MM.1S (cell line): Measurements from ENCODE around the gene MTHFD1L.

Experiments
- DNase-seq: peaks from one replicate; pipeline ENCODE4 v3.0.0-alpha.2; 2015
- H2AFZ ChIP-seq: fragments of 300-600 bp; sonication (generic); 2 replicates; pipeline ENCODE4 v1.6.0; 2016; ENCODE audit warnings: antibody characterized with exemption, low read length
- H3F3A ChIP-seq: fragments of 300-600 bp; sonication (generic); 2 replicates; pipeline ENCODE4 v1.6.1; 2016; ENCODE audit warnings: mild to moderate bottlenecking, antibody characterized with exemption, low read length, moderate library complexity, mixed read lengths; ENCODE audit not compliant: insufficient read depth
- H3K27ac ChIP-seq: fragments of 300-600 bp; sonication (generic); 2 replicates; pipeline ENCODE4 v1.5.1; 2016; ENCODE audit warnings: mild to moderate bottlenecking, low read length
- H3K27me3 ChIP-seq: fragments of 300-600 bp; sonication (generic); replicated peaks from 2 replicates; pipeline ENCODE4 v1.6.0; 2016; ENCODE audit warnings: low read length; ENCODE audit not compliant: insufficient read depth
- H3K36me3 ChIP-seq: fragments of 300-600 bp; sonication (generic); replicated peaks from 2 replicates; pipeline ENCODE4 v1.6.1; 2016; ENCODE audit warnings: mild to moderate bottlenecking, low read length, mixed read lengths; ENCODE audit not compliant: insufficient read depth
- H3K4me1 ChIP-seq: fragments of 300-600 bp; sonication (generic); 2 replicates; pipeline ENCODE4 v1.6.1; 2016; ENCODE audit warnings: low read length, mixed read lengths
- H3K4me2 ChIP-seq: fragments of 300-600 bp; sonication (generic); 2 replicates; pipeline ENCODE4 v1.6.0; 2016; ENCODE audit warnings: low read depth, low read length
- H3K4me3 ChIP-seq: fragments of 300-600 bp; sonication (generic); 2 replicates; pipeline ENCODE4 v1.5.1; 2016; ENCODE audit warnings: low read length, mixed read lengths
- H3K79me2 ChIP-seq: fragments of 300-600 bp; sonication (generic); 2 replicates; pipeline ENCODE4 v1.6.1; 2016; ENCODE audit warnings: mixed run types, low read length, mixed read lengths
- H3K9ac ChIP-seq: fragments of 300-600 bp; sonication (generic); 2 replicates; pipeline ENCODE4 v1.6.1; 2016; ENCODE audit warnings: low read length, mixed read lengths
- H3K9me2 ChIP-seq: fragments of 300-600 bp; sonication (generic); replicated peaks from 2 replicates; pipeline ENCODE4 v1.6.1; 2016; ENCODE audit warnings: mild to moderate bottlenecking, low read length, mixed read lengths; ENCODE audit not compliant: insufficient read depth
- H3K9me3 ChIP-seq: fragments of 300-600 bp; sonication (generic); replicated peaks from 2 replicates; pipeline ENCODE4 v1.6.1; 2016; ENCODE audit warnings: mild to moderate bottlenecking, low read length, mixed read lengths; ENCODE audit not compliant: insufficient read depth
- H4K20me1 ChIP-seq: fragments of 300-600 bp; sonication (generic); 2 replicates; pipeline ENCODE4 v1.6.1; 2016; ENCODE audit warnings: mild to moderate bottlenecking, low read length, moderate library complexity, mixed read lengths; ENCODE audit not compliant: insufficient read depth
- EZH2 ChIP-seq: fragments of 300-600 bp; sonication (generic); optimal IDR thresholded peaks from 2 replicates; pipeline ENCODE3; 2017; ENCODE audit warnings: low read depth, mild to moderate bottlenecking, antibody characterized with exemption, low read length, mixed read lengths
- EZH2phosphoT487 ChIP-seq: fragments of 300-600 bp; sonication (generic); IDR thresholded peaks from 2 replicates; pipeline ENCODE4 v1.6.1; 2018; ENCODE audit warnings: antibody characterized with exemption, low read length
- TF ChIP-seq, protein P1 (sequence below): fragments of 300-600 bp; sonication (generic); IDR thresholded peaks from 2 replicates; pipeline ENCODE4 v1.5.1; 2016; ENCODE audit warnings: antibody characterized with exemption, low read length, mixed read lengths

MTHFD1L gene

DNA sequence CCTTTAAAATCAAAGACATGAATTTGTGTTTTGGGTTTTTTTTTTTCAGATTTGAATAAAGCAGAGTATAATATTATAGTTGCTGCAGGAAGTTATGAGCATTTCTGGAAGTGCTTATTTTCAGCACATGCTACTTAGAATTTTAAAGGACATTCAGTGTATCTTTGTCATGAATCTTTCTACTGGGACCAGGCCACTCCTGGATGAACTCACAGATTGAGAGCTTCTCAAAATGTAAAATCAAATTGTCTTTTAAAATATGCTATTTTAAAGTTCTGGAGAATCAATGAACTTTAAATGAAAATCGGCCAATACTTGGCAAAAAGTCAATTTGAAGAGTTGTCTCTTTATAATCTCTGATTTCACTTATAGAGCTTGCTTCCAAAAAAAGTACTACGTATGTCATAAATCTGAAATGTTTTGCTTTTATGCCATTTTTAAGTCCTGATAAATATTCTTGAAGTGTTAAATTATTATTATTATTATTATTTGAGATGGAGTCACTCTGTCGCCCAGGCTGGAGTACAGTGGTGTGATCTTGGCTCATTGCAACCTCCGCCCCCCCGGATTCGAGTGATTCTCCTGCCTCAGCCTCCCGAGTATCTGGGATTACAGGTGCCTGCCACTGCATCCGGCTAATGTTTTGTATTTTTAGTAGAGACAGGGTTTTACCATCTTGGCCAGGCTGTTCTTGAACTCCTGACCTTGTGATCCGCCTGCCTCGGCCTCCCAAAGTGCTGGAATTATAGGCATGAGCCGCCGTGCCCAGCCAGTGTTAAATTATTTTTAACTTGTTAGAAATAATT, 198.5 kb downstream of the MTHFD1L start:
- H3K9me2 ChIP-seq, result no peaks in the 10 kb centered on the region
- no peaks in the 10 kb centered on the region for H4K20me1 ChIP-seq
- no peak for DNase-seq
- H3K36me3 ChIP-seq, result no peaks in the 10 kb centered on the region
- no peak overlapping the region for H3K4me2 ChIP-seq
- no peak overlapping the region for H3K27ac ChIP-seq
- H3K79me2 ChIP-seq, result no peaks in the 10 kb centered on the region
- TF ChIP-seq EZH2phosphoT487, result no peak
- TF ChIP-seq, protein P1, sequence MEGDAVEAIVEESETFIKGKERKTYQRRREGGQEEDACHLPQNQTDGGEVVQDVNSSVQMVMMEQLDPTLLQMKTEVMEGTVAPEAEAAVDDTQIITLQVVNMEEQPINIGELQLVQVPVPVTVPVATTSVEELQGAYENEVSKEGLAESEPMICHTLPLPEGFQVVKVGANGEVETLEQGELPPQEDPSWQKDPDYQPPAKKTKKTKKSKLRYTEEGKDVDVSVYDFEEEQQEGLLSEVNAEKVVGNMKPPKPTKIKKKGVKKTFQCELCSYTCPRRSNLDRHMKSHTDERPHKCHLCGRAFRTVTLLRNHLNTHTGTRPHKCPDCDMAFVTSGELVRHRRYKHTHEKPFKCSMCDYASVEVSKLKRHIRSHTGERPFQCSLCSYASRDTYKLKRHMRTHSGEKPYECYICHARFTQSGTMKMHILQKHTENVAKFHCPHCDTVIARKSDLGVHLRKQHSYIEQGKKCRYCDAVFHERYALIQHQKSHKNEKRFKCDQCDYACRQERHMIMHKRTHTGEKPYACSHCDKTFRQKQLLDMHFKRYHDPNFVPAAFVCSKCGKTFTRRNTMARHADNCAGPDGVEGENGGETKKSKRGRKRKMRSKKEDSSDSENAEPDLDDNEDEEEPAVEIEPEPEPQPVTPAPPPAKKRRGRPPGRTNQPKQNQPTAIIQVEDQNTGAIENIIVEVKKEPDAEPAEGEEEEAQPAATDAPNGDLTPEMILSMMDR, result no peak
- TF ChIP-seq EZH2, result no peak
- H3F3A ChIP-seq, result no peaks in the 10 kb centered on the region
- no peak overlapping the region for H2AFZ ChIP-seq
- H3K27me3 ChIP-seq, result no peaks in the 10 kb centered on the region
- no peaks in the 10 kb centered on the region for H3K9me3 ChIP-seq
- no peaks in the 10 kb centered on the region for H3K4me1 ChIP-seq
- no peak overlapping the region for H3K4me3 ChIP-seq
- no peak overlapping the region for H3K9ac ChIP-seq

DNA sequence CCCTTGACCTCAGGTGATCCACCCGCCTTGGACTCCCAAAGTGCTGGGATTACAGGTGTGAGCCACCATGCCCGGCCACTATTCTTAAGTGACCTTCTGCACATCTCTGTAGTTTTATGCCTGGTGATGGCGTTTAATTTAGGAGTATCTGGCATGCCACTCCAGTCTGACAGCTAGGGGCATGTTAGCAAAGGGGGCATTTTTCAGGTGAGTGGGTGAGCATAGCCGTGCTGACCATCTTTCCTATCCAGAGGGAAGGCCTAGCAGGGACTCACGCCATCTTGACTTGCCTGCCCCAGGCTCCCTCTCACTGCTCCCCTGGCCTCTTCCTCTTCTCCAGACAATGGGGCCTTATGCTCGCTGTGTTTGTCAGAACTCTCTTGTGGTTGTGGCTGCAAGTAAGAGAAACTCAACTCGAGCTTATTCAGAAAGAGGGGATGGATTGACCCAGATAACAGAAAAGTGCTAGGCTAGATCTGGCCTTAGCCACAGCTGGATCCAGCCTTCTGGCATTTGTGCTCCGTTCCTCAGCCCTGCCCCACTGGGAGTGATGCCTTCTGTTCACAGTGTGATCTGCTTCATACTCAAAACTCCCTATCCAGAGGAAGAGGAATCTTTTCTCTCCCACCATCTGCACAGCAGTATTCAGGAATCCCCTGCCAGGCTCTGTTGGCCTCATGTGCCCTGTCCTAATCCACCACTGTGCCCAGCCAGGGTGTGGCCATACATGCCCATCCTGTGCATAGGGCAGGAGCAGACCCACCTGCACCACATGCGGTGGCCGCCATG, 199.7 kb downstream of the MTHFD1L start:
- no peak for TF ChIP-seq EZH2
- TF ChIP-seq, protein P1, result no peak
- H3K9ac ChIP-seq, result no peak overlapping the region
- H3K36me3 ChIP-seq, result no peaks in the 10 kb centered on the region
- H3K79me2 ChIP-seq, result no peaks in the 10 kb centered on the region
- no peaks in the 10 kb centered on the region for H3F3A ChIP-seq
- H3K4me3 ChIP-seq, result no peak overlapping the region
- H2AFZ ChIP-seq, result no peak overlapping the region
- no peak overlapping the region for H3K27ac ChIP-seq
- H3K27me3 ChIP-seq, result no peaks in the 10 kb centered on the region
- no peak for DNase-seq
- H3K4me1 ChIP-seq, result no peaks in the 10 kb centered on the region
- no peaks in the 10 kb centered on the region for H3K9me3 ChIP-seq
- H3K4me2 ChIP-seq, result no peak overlapping the region
- no peaks in the 10 kb centered on the region for H3K9me2 ChIP-seq
- no peaks in the 10 kb centered on the region for H4K20me1 ChIP-seq

DNA sequence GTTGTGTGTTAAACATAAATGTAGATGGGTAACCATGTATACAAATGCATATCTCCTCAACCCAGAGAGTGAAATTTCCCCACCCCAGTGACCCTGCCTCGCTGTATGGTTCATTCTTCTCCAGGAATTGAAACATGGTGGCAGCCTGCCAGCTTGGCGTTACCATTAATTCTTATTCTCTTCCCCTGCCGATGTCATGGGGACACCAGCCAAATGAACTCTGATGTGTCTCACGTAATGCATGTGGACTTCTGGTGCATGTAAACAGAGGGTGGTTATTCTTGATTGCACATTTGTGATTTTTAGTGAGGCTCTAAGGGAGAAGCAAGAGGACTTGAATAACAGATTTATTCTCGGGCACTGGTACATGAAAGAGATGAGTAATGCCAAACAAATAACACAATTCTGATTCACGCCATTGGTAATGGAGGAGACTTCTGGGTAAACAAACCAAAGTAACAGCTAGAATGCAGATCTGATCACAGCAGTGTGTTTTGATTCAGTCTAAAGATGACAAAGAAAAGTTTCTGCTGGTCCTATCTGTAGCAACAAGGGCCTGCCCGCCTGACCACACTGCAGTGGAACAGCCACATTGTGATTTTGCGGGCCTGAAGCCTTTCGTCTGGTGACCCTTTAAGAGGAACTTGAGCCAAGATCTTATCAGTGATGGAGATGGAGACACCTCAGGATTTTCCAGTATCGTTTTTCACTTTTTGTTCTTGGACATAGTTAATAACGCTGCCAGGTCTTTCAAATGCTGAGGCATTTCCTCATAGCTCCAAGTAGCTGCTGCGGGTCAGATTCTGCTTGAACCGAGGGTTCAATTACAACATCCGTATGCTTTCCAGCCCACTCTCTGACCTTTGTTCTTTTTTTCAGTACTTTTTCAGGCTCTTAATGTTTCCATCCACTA, 202.4 kb downstream of the MTHFD1L start:
- no peak overlapping the region for H3K4me3 ChIP-seq
- H3K9ac ChIP-seq, result no peak overlapping the region
- H2AFZ ChIP-seq, result no peak overlapping the region
- H3K27ac ChIP-seq, result no peak overlapping the region
- DNase-seq, result no peak
- no peaks in the 10 kb centered on the region for H3K79me2 ChIP-seq
- no peaks in the 10 kb centered on the region for H3K4me1 ChIP-seq
- no peaks in the 10 kb centered on the region for H3K36me3 ChIP-seq
- no peak for TF ChIP-seq EZH2phosphoT487
- TF ChIP-seq, protein P1, result no peak
- no peaks in the 10 kb centered on the region for H3K9me3 ChIP-seq
- no peaks in the 10 kb centered on the region for H4K20me1 ChIP-seq
- no peak overlapping the region for H3K4me2 ChIP-seq
- no peaks in the 10 kb centered on the region for H3F3A ChIP-seq
- H3K9me2 ChIP-seq, result no peaks in the 10 kb centered on the region
- no peaks in the 10 kb centered on the region for H3K27me3 ChIP-seq
